Hepatocyte (in vitro differentiated cells): ENCODE data around the gene FSIP1.

ENCODE experiments used
- EZH2 ChIP-seq: fragments of 200-600 bp; sonication (generic); IDR thresholded peaks from 2 replicates; pipeline ENCODE4 v1.6.1; 2016; ENCODE audit warnings: antibody characterized with exemption, mild to moderate bottlenecking, borderline replicate concordance
- TF ChIP-seq, protein P1 (sequence below): fragments of 200-600 bp; sonication (generic); IDR thresholded peaks from 2 replicates; pipeline ENCODE4 v1.5.1; 2016; ENCODE audit warnings: antibody characterized with exemption, mild to moderate bottlenecking; ENCODE audit not compliant: poor library complexity

- no peak for TF ChIP-seq EZH2
- TF ChIP-seq, protein P1, sequence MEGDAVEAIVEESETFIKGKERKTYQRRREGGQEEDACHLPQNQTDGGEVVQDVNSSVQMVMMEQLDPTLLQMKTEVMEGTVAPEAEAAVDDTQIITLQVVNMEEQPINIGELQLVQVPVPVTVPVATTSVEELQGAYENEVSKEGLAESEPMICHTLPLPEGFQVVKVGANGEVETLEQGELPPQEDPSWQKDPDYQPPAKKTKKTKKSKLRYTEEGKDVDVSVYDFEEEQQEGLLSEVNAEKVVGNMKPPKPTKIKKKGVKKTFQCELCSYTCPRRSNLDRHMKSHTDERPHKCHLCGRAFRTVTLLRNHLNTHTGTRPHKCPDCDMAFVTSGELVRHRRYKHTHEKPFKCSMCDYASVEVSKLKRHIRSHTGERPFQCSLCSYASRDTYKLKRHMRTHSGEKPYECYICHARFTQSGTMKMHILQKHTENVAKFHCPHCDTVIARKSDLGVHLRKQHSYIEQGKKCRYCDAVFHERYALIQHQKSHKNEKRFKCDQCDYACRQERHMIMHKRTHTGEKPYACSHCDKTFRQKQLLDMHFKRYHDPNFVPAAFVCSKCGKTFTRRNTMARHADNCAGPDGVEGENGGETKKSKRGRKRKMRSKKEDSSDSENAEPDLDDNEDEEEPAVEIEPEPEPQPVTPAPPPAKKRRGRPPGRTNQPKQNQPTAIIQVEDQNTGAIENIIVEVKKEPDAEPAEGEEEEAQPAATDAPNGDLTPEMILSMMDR: no peak
These were observed 44.3 kb upstream of the FSIP1 start for GRCh38 chr15:39826975-39827374.
